HG03045 (cell line): ENCODE measurements around the gene ZNF614.
"Not testable (repeated sequence)": the region's sequence is repeated elsewhere in the genome, so short reads cannot be mapped to it uniquely, and the experiment has no call there.

Source experiments
- ATAC-seq: cut with Tn5 transposase; IDR thresholded peaks from one replicate; pipeline ENCODE4 v1.9.1; 2021; ENCODE audit warnings: mild to moderate bottlenecking, moderate library complexity; ENCODE audit not compliant: unreplicated experiment

ZNF614 gene

GRCh38 chr19:51993422-51993821, 34.8 kb downstream of the ZNF614 start:
- no peak for ATAC-seq

- ATAC-seq, result peak; percentile 70
These were observed 41.6 kb downstream of the ZNF614 start, which contains the start of gene ZNF350 for GRCh38 chr19:51986309-51987291. Gene ZNF350 (minus strand): TSS chr19:51986840. CDS start chr19:51974360, 12,480 bp downstream.

- ATAC-seq, result no peak
These were observed 44.8 kb downstream of the ZNF614 start for GRCh38 chr19:51983361-51983760.

GRCh38 chr19:51980926-51981325, 47.3 kb downstream of the ZNF614 start:
- ATAC-seq, result not testable (repeated sequence)

GRCh38 chr19:51980116-51980736, 48.0 kb downstream of the ZNF614 start:
- ATAC-seq, result no peak

- no peak for ATAC-seq
These were observed 49.3 kb downstream of the ZNF614 start for GRCh38 chr19:51978882-51979281.

GRCh38 chr19:51977346-51977745, 50.8 kb downstream of the ZNF614 start:
- ATAC-seq, result no peak

- no peak for ATAC-seq
These were observed 51.3 kb downstream of the ZNF614 start for GRCh38 chr19:51976852-51977251.

- ATAC-seq, result not testable (repeated sequence)
These were observed 52.4 kb downstream of the ZNF614 start for GRCh38 chr19:51975787-51976186.

- ATAC-seq, result no peak
These were observed 56.6 kb downstream of the ZNF614 start for GRCh38 chr19:51971624-51972023.

- ATAC-seq, result no peak
These were observed 57.5 kb downstream of the ZNF614 start for GRCh38 chr19:51970718-51971117.

- no peak for ATAC-seq
These were observed 62.6 kb downstream of the ZNF614 start for GRCh38 chr19:51965583-51965982.
